GM19324 (cell line): Measurements from ENCODE around the gene ZMAT1.
"Not testable (repeated sequence)": the region's sequence is repeated elsewhere in the genome, so short reads cannot be mapped to it uniquely, and the experiment has no call there.

ENCODE experiments used
- ATAC-seq: cut with Tn5 transposase; IDR thresholded peaks from one replicate; pipeline ENCODE4 v1.9.1; 2021; ENCODE audit warnings: mild to moderate bottlenecking, moderate library complexity; ENCODE audit not compliant: unreplicated experiment, low FRiP score

Gene ZMAT1

DNA sequence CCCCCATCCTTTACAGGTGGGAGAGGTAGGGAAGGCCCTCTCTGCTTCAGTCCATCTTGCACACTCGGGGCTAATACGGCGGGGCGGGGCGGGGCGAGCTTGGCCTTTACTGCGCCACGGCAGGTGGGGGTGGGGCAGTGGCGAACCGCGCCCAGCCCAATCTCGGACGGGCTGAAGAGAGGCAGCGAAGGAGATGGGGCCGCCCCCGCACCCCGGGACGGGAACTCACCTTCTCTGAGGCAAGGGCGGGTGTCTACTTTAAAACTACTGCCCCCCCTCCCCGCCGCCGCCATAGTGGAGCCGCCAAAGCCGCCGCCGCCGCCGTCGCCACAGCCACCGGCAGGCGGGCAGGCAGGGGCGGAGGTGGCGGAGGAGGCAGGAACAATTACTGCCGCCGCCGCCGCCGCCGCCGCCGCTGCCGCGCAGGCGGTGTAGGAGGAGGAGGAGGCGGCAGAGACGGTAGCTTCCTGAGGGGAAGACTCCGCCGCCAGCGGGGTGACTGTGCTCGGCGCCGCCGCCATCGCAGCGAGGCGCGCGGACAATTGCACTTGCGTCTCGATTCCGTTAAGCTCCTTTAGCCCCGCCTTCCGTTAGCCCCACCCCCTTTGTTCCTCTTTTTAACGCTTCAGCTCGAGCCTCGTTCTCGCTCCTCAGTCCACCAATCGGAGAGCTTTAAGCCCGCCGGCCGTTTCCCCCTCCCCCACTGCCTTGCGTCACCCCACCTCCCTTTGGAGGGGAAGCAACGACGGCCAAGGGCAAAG is at the start of gene ZMAT1:
TSS of gene ZMAT1 (minus strand) at position 540 of the 761 bp plus-strand sequence. CDS start at position 521, 19 bp downstream.
- peak; percentile 88 for ATAC-seq

DNA sequence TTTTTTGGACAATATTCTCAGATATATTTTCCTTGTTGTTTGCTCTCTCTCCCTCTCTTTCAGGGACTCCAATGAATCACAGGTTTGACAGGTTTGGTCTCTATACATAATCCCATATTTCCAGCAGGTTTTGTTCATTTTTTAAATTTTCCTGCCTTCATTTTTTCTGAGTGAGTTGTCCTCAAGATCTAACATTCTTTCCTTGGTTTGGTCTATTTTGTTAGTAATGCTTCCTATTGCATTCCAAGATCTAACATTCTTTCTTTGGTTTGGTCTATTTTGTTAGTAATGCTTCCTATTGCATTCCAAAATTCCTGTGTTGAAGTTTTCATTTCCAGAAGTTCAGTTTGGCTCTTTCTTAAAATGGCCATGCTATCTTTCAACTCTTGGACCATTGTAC is 45.3 kb upstream of the ZMAT1 start:
- ATAC-seq, result no peak

DNA sequence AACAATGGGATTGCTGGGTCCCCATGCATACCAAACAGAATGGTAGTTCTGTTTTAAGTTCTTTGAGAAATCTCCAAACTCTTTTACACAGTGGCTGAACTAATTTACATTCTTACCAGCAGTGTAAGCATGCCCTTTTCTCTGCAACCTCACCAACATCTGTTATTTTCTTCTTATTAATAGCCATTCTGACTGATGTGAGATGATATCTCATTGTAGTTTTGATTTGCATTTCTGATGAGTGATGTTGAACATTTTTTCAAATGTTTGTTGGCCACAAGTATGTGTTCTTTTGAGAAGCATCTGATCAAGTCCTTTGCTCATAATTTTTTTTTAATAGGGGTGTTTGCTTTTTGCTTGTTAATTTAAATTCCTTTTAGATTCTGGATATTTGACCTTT is 41.2 kb upstream of the ZMAT1 start:
- ATAC-seq, result no peak

DNA sequence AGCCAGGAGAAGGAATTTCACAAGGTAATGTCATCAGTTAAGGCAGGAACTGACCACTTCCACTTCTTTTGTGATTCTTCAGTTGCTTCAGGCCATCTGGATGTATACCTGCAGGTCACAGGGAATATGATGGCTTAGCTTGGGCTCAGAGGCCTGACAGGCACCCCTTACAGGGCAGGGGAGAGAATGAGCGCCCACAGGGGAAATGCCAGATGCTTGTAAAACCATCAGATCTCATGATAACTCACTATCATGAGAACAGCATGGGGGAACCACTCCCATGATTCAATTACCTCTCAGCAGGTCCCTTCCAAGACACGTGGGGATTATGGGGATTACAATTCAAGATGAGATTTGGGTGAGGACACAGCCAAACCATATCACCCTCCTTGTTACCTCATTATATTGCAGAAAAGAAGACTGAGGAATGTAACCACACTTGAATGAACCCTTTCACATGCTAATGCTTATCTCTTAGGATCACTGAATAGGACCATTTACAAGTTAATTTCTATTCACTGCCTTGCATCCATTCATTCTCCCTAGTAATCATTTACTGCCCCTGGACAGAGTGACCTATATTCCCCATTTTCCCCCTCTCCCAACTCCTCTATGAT is 33.2 kb upstream of the ZMAT1 start:
- not testable (repeated sequence) for ATAC-seq

DNA sequence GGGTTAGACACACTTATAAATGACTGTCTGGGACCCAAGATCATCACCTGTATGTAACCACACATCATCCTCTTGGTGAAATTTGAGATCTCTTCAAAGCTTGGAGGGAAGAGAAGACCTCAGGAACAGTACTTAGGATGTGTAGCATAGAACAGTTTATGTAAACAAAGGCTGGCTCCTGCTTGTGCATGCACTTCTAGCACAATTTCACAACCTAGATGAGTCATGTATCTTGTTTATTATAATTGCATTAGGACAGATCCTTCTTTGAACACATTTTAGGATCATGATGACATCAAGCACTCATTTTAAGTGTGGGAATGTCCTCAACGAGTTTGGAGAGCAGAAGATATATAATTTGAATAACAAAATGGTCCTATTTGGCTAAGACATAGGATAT is 26.3 kb upstream of the ZMAT1 start:
- no peak for ATAC-seq

DNA sequence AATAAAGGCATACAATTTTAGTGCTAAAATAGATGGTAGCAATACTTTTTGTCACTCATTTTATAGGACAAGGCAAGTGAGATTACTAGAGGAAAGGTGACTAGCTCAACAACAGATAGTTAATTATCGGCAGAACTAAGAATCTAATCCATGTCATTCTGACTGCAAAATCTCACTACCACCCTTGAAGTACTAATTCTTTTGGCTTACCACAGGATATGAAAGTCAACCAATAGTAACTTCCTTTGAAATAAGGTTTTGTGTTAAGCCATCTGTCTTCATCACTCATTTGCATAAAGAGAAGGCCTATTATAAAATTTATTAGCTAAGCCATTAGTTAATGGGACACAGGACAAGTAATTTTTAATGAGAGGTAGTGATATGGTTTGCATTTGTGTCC is 25.3 kb upstream of the ZMAT1 start:
- ATAC-seq, result no peak

DNA sequence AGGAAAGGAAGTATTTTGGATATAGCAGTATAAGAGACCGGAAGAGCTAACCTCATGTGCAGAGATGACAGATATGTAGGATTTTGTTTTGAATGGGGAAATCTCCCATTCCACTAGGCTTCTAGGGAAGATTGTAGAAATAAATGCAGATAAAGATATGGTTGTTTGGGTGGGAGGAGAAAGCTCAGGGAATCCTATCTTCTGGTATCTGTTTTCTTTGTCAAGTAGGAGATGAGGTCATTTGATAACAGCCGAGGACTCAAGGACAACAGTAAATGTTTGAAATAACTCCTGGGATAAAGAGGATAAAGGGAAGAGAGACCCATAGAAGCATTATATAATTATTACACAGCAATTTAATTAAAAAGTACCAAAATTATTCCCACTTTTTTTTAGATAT is 24.7 kb upstream of the ZMAT1 start:
- no peak for ATAC-seq

DNA sequence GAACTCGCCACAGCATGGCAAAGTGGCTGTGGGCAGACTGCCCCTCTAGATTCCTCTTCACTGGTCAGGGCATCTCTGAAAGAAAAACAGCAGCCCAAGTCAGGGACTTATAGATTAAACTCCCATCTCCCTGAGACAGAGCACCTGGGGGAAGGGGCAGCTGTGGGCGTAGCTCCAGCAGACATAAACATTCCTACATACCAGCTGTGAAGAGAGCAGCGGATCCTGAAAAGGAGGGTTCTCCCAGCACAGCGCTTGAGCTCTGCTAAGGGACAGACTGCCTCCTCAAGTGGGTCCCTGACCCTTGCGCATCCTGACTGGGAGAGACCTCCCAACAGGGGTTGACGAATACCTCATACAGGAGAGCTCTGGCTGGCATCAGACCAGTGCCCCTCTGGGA is 18.8 kb upstream of the ZMAT1 start:
- ATAC-seq, result no peak

DNA sequence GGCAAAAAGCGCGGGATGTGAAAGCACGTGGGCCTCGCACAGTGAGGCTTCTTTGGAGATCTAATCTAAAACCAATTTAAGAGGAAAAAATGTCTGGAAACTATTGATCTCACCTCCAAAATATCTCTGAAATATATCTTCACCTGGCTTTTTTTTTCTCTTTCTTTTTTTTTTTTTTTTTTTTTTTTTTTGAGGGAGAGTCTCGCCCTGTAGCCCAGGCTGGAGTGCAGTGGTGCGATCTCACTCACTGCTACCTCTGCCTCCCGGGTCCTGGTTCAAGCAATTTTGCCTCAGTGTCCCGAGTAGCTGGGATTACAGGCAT is 383 bp upstream of the ZMAT1 start:
- no peak for ATAC-seq

DNA sequence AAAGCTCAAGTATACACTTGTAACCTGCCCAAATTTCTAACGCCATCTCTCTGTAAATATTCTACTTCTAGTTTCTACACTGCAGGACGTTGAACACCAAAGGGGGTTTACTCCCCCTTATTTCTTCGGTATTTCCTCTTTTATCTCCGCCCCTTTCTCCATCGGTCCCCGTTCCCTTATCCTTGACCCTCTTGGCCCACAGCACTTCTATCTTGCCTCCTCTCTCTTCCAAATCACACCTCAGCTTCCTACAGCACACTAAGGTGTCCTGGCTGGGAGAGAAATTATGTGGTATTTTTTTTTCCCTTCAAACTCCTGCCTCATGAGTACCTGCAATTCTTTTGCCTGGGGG is 715 bp downstream of the ZMAT1 start:
- ATAC-seq, result no peak

DNA sequence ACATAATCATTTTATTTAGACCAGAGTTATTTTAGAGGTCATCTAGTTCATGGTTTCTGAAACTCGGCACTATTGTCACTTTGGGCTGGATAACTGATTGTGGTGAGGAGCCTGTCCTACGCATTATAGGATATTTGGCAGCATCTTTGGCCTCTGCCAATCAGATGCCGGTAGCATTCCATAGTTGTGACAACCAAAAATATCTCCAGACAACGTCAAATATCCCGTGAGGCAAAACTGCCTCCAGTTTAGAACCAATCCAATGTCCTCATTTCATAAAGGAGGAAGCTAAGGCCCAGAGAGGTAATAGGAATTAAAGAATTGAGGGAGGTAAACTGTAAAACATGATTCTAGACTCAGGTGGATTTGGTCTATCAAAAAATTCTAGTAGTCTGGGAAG is 6.1 kb downstream of the ZMAT1 start:
- no peak for ATAC-seq

DNA sequence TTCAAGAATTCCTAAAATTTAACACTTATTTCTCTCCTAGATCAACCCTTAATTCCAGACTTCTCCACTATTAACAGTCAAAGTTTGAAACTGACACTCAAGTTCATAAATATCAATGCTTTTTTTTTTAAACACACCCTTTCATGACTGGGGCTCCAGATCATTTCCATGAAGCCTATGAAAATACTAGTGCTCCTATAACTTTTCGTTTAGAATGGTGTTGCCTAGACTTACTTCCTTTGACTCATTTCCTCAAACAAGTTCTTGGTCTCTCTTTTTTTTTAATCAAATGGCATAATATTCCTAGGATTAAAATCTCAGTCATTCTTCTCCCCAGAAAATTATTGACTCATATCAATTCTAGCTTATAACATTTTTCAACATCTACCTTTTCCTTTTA is 13.1 kb downstream of the ZMAT1 start:
- no peak for ATAC-seq

DNA sequence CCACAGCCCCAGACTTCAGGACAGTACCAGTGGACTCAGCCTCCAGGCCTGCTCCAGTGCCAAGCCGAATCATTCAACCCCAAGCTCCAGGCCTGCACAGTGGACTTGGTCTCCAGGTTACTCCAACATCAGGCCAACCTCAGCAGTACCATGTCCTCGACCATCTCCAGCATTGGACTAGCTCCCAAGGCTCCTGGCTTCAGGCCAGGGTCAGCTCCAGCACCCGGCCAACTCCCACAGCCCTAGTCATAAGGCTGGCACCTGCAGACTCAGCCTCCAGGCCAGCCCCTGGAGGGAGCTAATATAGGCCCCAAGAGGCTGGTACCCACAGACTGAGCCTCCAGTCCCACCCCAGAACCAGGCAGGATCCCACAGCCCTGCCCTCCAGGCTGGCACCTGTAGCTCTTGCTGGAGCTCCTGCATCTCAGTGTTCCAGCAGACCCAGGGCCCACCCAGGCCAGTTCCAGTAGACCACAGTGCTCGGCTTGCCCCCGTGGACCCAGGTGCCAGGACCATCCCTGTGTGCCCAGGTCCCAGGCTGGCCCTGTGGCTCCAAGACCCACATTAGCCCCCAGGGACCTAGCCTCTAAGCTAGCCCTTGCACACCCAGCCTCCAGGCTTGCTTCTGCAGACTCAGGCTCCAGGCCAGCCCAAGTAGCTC is 25.6 kb downstream of the ZMAT1 start:
- ATAC-seq, result no peak

DNA sequence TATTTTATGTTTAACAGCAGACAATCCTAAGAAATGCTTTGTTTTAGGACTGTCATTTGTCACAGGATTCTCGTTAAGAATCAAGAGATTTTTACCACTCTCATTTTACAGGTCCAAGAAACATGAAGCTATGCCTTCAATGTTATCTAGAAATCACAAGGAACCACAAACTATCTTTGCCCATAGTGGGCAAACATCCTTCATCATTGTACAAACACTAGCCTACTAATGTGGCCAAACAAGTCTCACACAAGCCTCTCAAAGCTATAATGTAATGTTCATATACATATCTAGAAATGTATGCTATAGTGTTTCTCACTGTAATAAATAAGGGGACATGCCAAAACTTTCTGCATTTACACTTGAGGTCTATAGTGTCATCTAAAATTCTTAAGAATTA is 26.8 kb downstream of the ZMAT1 start:
- ATAC-seq, result no peak
